Measurements from ENCODE around the gene TOMM20L. TPM values are rescaled to one million over a fixed set of nuclear protein-coding genes. Genes with fewer than 3 reads are reported as not detected.
"Not testable (repeated sequence)": the region's sequence is repeated elsewhere in the genome, so short reads cannot be mapped to it uniquely, and the experiment has no call there.

TOMM20L gene
- total RNA-seq = 0.55 TPM in 1 of 2 replicates, not detected in the other
- long read RNA-seq = 0 reads

DNA sequence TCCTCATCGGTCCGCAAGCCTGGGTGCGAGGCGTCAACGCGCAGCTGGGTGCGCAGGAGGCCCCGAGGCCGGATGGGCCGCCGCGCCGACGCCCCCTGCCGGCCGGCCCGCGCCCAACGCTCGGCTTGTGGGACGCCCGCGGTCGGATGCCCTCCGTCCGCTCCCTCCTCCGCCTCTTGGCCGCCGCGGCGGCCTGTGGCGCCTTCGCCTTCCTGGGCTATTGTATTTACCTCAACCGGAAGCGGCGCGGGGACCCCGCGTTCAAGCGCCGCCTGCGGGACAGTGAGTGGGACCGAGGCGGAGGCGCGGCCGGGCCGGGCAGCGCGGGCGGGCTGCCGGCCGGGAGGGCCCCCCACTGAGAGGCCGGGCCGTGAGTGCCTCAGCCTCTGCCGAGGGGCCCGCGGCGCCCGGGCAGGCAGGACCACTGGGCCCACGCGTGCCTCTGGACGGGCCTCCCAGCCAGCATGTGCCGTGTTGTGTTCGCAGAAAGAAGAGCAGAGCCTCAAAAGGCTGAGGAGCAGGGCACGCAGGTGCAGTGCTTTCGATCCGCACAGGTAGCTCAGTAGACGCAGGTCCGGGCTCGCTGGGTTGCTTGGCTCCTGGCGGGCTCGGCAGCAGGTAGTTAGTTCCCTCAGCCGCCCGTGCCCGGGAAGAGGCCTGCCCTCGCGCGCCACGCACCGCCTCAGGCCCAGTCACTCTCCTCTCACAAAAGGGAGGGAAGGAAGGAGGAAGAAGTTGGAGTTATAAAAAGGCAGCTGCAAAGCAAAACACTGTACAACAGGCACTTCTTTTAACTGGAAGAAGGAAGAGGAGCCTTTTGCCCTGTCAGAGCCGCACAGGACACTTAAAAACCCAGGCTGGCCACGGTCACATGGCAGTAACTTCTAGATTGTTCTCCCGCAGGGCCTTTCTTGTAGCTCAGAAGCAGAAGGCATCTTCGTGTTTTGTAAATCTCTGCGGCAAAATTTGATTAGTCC, at the start of gene TOMM20L:
Gene TOMM20L (plus strand): TSS at position 119 of the 977 bp plus-strand sequence. CDS start 28 bp downstream, at position 147.
- H3K27me3 Mint-ChIP-seq = peaks cover 13% of the 10 kb centered on the region
- TF ChIP-seq, protein P1, sequence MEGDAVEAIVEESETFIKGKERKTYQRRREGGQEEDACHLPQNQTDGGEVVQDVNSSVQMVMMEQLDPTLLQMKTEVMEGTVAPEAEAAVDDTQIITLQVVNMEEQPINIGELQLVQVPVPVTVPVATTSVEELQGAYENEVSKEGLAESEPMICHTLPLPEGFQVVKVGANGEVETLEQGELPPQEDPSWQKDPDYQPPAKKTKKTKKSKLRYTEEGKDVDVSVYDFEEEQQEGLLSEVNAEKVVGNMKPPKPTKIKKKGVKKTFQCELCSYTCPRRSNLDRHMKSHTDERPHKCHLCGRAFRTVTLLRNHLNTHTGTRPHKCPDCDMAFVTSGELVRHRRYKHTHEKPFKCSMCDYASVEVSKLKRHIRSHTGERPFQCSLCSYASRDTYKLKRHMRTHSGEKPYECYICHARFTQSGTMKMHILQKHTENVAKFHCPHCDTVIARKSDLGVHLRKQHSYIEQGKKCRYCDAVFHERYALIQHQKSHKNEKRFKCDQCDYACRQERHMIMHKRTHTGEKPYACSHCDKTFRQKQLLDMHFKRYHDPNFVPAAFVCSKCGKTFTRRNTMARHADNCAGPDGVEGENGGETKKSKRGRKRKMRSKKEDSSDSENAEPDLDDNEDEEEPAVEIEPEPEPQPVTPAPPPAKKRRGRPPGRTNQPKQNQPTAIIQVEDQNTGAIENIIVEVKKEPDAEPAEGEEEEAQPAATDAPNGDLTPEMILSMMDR (IDR thresholded peaks at IDR 0.05; ENCODE audit: unreplicated experiment) = peak; percentile 96
- peaks cover 3% of the 10 kb centered on the region for H3K4me1 Mint-ChIP-seq (ENCODE audit: low read depth)
- no peaks in the 10 kb centered on the region for H3K9me3 Mint-ChIP-seq (ENCODE audit: low read depth)
- peak; percentile 72 for DNase-seq (ENCODE audit: low spot score, unreplicated experiment)
- H3K4me3 Mint-ChIP-seq (ENCODE audit: low read depth) = peak within 1 kb of the TSS; percentile 79
- peak within 1 kb of the TSS; percentile 94 for H3K27ac Mint-ChIP-seq
- H3K36me3 Mint-ChIP-seq (ENCODE audit: insufficient read depth) = peaks cover 2% of the 10 kb centered on the region

GRCh38 chr14:58353516-58354299, 42.0 kb upstream of the TOMM20L start:
- no peaks in the 10 kb centered on the region for H3K27me3 Mint-ChIP-seq
- H3K4me1 Mint-ChIP-seq (ENCODE audit: low read depth) = no peaks in the 10 kb centered on the region
- TF ChIP-seq, protein P1 (IDR thresholded peaks at IDR 0.05; ENCODE audit: unreplicated experiment) = no peak
- no peaks in the 10 kb centered on the region for H3K9me3 Mint-ChIP-seq (ENCODE audit: low read depth)
- H3K36me3 Mint-ChIP-seq (ENCODE audit: insufficient read depth) = peaks cover 20% of the 10 kb centered on the region
- no peak for DNase-seq (ENCODE audit: low spot score, unreplicated experiment)
- no peak overlapping the region for H3K27ac Mint-ChIP-seq
- no peak overlapping the region for H3K4me3 Mint-ChIP-seq (ENCODE audit: low read depth)

- Mint-ChIP-seq H3K4me1 (ENCODE audit: low read depth) (no peaks in the 10 kb centered on the region), H3K36me3 (ENCODE audit: insufficient read depth) (peaks cover 24% of the 10 kb centered on the region), H3K27ac (peak overlapping the region; percentile 41), H3K27me3 (no peaks in the 10 kb centered on the region), H3K4me3 (ENCODE audit: low read depth) (no peak overlapping the region), H3K9me3 (ENCODE audit: low read depth) (no peaks in the 10 kb centered on the region)
- no peak for DNase-seq (ENCODE audit: low spot score, unreplicated experiment)
- TF ChIP-seq, protein P1 (IDR thresholded peaks at IDR 0.05; ENCODE audit: unreplicated experiment) = no peak
Measured at GRCh38 chr14:58354808-58355207, 40.9 kb upstream of the TOMM20L start.

DNA sequence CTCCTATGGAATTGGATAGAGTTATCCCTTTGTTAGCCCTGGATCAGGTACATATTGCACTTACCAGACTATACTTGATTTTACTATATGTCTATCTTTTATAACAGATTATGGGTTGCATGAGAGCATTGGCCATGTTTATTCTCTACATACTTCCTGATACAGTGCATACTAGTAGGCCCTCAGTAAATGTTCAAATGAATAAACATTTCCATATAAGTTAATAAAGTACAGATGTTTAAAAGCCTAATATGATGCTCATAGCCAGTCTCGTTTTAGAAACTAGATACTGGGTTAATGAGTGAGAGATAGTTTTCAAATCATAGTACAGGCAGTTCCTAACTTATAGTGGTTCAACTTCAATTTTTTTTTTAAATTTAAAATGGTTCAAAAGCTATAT, 39.5 kb upstream of the TOMM20L start:
- H3K4me3 Mint-ChIP-seq (ENCODE audit: low read depth) = no peak overlapping the region
- H3K4me1 Mint-ChIP-seq (ENCODE audit: low read depth) = no peaks in the 10 kb centered on the region
- DNase-seq (ENCODE audit: low spot score, unreplicated experiment) = no peak
- no peaks in the 10 kb centered on the region for H3K9me3 Mint-ChIP-seq (ENCODE audit: low read depth)
- H3K36me3 Mint-ChIP-seq (ENCODE audit: insufficient read depth) = peaks cover 24% of the 10 kb centered on the region
- no peaks in the 10 kb centered on the region for H3K27me3 Mint-ChIP-seq
- no peak overlapping the region for H3K27ac Mint-ChIP-seq
- TF ChIP-seq, protein P1 (IDR thresholded peaks at IDR 0.05; ENCODE audit: unreplicated experiment) = no peak

- H3K27ac Mint-ChIP-seq; H3K4me1 Mint-ChIP-seq (ENCODE audit: low read depth); H3K4me3 Mint-ChIP-seq (ENCODE audit: low read depth); DNase-seq (ENCODE audit: low spot score, unreplicated experiment); H3K9me3 Mint-ChIP-seq (ENCODE audit: low read depth); H3K27me3 Mint-ChIP-seq: not testable (repeated sequence)
- H3K36me3 Mint-ChIP-seq (ENCODE audit: insufficient read depth) = peaks cover 18% of the 10 kb centered on the region
Measured at GRCh38 chr14:58362272-58362671, 33.5 kb upstream of the TOMM20L start.

Data from progenitor cell of endocrine pancreas (in vitro differentiated cells).